Astrocyte (in vitro differentiated cells and primary cell): ENCODE data around the gene ZNF773.
"Not testable (repeated sequence)": the region's sequence is repeated elsewhere in the genome, so short reads cannot be mapped to it uniquely, and the experiment has no call there.

Source experiments
- EZH2 ChIP-seq: IDR thresholded peaks from 2 replicates; pipeline ENCODE4 v1.6.1; 2012; ENCODE audit warnings: mild to moderate bottlenecking, low read length, inconsistent platforms; ENCODE audit not compliant: insufficient read depth
- TF ChIP-seq, protein P1 (sequence below): IDR thresholded peaks from 2 replicates; pipeline ENCODE4 v1.5.1; 2011; ENCODE audit warnings: low read depth, mild to moderate bottlenecking, inconsistent platforms, low read length, moderate library complexity; ENCODE audit not compliant: insufficient read depth

- TF ChIP-seq, protein P1, sequence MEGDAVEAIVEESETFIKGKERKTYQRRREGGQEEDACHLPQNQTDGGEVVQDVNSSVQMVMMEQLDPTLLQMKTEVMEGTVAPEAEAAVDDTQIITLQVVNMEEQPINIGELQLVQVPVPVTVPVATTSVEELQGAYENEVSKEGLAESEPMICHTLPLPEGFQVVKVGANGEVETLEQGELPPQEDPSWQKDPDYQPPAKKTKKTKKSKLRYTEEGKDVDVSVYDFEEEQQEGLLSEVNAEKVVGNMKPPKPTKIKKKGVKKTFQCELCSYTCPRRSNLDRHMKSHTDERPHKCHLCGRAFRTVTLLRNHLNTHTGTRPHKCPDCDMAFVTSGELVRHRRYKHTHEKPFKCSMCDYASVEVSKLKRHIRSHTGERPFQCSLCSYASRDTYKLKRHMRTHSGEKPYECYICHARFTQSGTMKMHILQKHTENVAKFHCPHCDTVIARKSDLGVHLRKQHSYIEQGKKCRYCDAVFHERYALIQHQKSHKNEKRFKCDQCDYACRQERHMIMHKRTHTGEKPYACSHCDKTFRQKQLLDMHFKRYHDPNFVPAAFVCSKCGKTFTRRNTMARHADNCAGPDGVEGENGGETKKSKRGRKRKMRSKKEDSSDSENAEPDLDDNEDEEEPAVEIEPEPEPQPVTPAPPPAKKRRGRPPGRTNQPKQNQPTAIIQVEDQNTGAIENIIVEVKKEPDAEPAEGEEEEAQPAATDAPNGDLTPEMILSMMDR, result not testable (repeated sequence)
- TF ChIP-seq EZH2, result not testable (repeated sequence)
These were observed 18.3 kb downstream of the ZNF773 start for GRCh38 chr19:57518021-57518420.
